GM19372 (cell line): ENCODE measurements around the gene SPATA6L.
"Not testable (repeated sequence)": the region's sequence is repeated elsewhere in the genome, so short reads cannot be mapped to it uniquely, and the experiment has no call there.

Experiments used
- ATAC-seq: cut with Tn5 transposase; IDR thresholded peaks from one replicate; pipeline ENCODE4 v1.9.1; 2021; ENCODE audit warnings: mild to moderate bottlenecking, low read depth, moderate library complexity; ENCODE audit not compliant: unreplicated experiment

The SPATA6L gene

DNA sequence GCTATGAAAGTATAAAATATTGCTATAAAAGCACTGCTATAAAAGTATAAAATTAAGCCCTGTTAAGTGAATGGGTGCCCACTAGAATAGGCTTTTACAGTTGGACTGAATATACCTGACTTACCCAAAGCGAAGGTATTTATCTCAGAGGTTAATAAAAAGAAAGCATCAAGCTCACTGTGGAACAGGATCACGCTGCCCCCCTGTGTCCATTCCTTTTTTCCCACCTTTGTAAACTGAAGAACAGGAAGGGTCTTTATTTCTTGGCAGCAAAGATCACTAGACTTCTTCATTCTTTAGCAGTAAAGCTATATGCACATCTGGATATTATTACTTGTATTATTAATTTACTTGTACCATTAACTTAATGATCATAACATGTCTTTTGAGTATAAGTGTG is 26.3 kb downstream of the SPATA6L start:
- no peak for ATAC-seq

DNA sequence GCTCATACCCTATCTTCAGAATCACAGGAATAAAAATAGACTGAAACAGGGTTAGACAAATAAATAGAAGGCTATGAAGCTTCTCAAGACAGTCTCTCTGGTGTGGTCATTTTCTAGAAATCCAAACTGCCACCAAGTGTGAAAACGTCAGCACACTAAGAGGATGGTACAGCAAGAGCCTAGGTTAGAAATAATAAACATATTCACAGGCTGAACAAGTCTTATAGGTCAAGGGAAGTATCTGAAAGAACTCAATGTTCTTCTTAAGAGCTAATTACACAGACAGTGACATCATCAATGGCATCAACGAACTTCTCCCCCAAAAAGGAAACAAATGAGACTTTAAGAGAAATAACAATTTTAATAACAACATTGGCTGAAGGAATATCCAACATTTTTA is 26.9 kb downstream of the SPATA6L start:
- ATAC-seq: no peak

DNA sequence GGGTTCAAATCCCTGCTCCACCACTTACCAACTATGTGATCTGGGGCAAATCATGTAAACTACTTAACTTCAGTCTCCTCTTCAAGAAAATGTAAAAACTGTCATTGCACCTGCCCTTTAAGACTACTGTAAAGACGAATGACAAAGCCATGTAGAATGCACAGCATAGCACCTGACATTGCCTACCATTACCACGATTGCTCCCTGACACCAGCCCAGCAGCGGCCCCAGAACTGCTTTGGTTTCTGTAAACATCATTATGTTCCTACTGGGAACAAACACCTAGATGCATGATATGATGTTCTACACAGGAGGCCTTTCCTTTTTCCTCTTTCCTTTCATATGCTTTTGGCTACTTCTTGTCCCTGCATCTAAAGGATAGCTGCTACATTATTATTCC is 27.3 kb downstream of the SPATA6L start:
- no peak for ATAC-seq

DNA sequence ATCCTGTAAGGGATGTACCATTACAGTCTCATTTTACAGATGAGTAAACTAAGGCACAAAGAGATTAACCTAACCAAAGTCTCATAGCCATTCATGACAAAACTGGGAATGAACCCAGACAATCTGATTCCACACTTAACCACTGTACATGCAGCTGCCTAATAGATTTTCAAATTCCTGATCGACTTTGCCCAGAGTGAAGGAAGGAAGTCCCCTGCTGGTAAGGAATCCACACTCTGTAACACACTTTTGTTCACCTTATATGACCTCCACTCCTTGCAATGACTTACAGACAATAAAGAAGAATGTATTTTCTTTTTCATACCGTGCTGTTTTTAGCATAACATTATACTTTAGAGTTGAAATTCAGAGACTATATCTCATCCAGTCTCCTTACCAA is 35.4 kb downstream of the SPATA6L start:
- ATAC-seq: no peak

DNA sequence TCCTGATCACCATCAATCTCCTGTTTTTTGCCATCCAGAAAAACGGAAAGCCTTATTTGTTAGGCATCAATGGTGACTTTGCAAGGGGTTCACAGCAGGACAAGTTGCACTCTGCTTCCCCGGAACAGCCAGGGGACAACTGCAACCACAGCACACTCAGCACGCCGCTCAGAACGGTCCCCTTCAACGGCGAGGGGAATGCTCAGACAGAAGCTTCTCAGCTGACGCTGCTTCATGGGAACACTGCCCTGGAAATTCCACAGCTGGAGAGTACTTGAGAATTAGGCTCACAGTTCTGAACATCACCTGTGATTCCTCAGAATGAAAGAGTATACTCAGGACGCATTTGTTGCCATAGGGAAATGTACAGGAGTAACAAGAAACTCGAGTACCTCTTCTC is 44.3 kb downstream of the SPATA6L start:
- ATAC-seq: no peak

DNA sequence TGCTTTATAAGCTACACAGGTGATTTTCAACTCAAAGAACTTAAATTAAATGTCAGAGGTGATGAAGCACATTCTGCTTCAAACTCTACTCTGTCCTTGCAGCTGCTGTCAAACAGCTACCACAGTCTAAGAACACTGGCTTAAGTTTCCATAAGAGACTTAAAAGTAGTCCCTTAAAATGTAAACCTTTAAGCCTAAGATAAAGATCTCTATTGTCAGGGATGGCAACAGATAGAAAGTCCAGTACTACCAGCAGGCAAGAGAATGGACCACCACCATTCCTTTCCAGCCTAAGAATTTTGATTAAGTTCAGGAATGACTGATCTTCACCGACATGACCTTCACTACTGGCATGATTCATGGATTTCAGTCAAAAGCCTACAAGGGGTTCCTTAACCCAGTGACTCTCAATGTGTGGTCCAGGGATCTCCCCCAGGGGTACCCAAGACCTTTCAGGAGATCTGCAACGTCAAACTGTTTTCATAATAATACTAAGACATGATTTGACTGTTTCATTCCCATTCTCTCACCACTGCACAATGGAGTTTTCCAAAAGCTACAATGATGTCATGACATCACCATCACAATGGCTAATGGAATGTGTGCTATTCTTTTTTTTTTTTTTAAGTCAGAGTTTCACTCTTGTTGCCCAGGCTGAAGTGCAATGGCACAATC is 45.3 kb downstream of the SPATA6L start:
- no peak for ATAC-seq

DNA sequence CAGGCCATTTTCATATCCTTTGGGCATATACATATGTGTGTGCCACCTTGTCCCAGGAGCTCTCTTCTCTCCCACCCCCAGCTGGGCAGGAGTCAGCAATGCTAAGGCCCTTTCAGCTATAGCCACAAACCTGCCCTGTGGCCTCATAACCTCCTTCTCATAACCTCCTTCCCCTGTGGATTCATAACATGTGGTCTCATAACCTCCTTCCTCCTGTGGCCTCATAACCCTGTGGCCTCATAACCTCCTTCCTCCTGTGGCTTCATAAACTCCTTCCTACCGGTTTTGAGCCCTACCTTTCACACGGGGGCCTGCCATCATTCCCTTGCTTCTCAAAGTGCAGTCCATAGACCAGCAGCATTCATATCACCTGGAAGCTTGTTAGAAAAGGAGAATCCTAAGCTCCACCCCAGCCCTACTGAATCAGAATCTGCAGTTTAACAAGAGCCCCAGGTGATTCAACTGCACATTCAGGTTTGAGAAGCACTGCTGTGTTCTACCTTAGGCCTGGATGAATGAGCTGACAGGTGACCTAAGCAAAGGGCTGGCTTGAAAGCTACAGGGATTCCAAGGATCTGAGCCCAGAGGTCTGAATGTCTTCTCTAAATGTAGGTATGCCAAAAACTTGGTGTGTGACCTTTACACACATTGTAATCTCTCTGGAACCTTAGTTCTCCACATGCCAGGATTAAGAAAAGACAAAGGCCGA is 46.1 kb downstream of the SPATA6L start:
- ATAC-seq: no peak

DNA sequence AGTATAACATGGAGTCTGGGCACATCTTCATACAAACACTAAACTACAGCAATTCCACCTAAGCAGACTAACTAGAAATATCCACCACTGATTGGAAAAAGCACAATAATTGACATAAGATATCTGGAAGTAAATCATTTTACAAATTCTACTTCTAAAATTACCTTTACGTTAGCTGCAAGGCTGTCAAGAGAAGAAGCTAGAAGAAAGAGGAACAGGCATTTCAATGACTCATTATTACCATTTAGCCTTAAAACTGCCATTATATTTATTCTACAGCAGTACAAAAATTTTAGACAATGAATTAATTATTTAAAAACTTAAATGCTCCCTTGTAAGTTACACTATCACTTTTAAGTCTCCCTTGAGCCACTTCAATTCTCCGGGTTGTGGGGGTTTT is 47.6 kb downstream of the SPATA6L start:
- no peak for ATAC-seq

DNA sequence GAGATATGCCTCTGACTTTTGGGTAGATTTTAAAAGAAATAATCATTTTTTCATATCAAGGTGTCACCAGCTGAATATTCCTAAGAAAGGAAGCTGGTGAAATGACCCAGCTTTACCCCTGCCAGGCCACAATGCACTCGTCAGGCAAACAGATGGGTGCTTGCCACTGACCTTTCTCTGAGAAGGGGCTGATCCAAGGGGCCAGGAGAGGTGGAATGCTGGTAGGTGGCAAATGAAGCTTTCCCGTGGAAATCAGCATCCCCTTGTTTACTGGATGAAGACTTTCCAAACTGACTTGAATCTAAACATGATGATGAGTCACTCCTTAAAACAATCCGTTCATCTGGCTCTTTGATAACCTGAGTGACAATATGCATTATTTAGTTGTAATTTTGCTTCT is 48.5 kb downstream of the SPATA6L start:
- ATAC-seq: no peak

DNA sequence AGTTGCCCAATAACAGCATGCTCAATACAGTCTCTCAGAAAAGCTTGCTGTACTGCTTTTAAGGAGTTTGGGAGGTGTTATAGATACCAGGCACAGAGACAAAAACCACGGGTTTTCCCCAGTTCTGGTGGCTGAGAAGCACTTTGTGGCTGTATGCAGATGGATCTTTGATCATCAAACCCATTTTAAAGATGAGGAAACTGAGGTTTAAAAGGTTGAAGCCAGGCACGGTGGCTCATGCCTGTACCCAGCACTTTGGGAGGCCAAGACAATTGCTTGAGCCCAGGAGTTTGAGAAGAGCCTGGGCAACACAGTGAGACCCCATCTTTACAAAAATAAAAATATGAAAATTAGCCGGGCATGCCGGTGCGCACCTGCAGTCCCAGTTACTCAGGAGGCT is 50.5 kb downstream of the SPATA6L start:
- ATAC-seq: no peak

DNA sequence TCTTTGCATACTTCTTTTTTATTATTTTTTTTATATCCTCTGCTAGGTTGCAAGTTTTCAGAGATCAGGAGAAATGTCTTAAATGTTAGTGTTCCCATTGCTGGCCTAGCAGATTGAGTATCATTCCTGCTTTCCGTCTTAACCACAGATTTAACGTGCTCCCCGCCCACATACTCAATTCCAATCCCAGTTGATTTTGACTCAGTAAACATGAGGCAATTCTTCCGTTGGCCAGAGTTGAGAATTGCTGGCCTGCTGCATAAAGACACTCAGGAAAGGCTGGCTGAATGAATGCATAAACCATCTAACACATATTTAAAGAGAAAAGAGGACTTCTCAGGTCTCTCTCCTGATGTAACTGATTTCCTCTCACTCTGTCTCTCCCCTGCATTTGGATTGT is 51.0 kb downstream of the SPATA6L start:
- no peak for ATAC-seq

DNA sequence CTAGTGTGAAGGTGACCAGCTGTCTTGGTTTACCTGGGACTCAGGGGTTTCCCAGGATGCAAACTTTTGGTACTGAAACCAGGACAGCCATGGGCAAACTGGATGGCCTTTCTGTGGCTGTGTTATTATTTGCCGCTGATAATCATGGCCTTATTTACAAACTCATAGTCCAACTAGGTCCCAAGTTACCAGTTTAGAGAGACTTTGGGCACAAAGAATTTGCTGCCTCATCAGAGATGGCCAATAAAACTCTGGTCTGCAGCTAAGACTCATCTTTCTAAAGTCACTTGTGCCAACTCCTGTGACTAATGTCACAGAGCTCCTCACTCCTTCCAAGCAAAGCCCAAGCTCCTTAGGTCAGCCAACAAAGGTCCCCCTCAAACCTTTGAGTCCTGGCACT is 51.7 kb downstream of the SPATA6L start:
- no peak for ATAC-seq

DNA sequence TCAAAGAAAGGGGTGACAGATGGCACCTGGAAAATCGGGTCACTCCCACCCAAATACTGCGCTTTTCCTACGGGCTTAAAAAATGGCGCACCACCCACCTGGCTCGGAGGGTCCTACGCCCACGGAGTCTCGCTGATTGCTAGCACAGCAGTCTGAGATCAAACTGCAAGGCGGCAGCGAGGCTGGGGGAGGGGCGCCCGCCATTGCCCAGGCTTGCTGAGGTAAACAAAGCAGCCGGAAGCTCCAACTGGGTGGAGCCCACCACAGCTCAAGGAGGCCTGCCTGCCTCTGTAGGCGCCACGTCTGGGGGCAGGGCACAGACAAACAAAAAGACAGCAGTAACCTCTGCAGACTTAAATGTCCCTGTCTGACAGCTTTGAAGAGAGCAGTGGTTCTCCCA is 60.2 kb downstream of the SPATA6L start:
- not testable (repeated sequence) for ATAC-seq

DNA sequence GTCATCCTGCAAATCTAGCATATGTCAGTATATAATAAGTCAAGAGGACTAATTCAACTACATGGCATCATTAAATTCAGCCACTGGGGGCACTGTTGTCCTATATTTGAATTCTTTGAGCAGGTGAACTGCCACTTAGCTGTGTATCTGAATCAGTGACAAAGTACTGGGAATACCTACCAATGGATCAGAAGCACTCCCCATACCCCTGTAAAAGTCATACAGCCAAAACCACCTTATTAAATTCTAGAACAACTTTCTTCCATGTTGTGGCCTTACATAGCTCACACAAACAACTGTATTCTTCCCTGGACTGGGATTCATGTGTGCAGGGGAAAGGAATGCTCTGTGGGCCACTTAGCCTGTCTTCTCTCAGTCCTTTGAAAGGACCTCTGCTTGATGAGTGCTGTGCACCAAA is 61.6 kb downstream of the SPATA6L start:
- ATAC-seq: peak; percentile 89

DNA sequence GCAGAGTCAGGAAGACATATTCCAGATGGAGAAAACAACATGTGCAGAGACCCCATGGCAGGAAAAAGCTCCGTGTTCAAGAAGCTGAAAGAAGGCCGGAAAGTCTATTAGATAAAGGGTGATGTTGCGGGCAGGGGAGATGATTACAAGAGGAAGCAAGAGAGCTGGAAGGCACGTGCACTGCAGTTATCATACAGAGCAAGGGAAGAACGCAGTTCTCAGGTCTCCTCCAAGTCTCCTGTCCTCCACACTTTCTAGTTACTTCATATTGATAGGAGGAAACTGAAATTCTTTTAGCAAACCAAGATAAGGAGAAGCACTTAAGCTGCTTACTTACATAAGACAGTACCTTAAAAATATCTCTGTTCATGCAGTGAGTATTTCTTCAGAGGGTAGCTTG is 62.5 kb downstream of the SPATA6L start:
- no peak for ATAC-seq

DNA sequence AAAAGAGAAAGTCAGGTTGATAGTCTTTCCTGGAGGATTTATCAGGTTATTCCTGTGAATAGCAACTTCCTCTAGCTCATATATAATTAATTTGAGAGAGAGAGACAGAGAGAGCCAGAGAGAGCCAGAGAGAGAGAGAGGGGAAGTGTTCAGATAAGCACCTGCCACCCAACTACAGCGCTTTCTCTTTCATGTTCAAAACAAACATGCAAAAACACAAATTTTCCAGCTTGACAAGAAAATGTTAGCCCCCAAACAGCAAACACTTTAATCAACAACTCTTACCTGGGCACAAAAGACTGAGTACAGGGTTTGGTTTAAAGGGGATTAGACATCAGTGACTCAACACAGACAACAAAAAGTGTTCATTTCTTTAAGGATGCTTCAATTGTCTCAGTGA is 65.9 kb downstream of the SPATA6L start:
- ATAC-seq: no peak

DNA sequence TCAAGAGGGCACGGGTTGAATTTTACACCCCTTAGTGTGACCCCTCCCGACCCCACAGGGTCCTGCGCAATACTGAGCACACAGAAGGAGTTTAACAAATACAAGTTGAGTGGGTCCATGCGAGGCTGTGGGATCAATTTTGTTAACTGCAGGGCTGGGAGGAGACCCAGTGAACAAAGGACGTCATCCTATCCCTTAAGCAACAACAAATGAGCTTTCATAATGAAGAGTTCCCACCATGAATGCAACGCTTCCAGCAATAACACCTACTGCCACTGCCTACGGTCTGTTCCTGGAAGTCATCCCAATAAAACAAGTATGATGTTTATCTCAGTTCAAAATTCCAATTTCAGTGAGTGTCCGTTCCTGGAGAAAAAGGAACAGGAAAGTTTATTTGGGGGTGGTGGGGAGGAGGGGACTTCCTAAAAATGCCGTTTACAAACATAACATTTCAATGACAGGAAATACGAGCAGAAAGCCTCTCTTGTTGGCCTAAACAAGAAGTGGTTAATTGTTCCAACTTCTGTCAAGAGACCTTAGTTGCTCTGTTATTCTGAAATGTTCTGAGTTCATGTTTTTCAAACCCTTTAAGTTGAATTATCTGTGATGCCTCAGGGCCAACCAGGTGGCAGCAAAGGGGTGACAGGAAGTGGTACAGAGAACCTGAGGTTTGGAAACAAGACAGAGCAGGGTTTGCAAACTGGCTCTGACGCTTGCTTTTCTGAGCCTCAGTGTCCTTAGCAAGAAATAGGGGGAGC is 69.9 kb downstream of the SPATA6L start:
- no peak for ATAC-seq

DNA sequence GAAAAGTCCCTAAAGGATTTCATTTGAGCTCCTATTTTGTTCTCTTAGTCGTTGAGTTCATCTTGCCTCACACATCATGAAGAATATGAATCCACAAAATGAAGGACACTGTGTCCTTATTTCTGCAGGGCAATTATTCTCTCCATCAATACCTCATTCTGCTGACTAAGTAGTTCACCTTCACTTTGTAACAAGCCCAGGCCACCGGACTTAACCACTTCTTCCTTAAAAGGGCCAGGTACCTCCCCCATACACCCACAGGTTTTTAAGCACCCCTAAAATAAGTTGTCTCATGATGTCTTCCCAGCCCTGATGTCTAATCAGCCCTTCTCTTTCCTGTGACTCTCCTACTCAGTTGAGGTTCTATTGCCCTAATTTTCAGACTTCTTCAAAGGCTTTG is 71.3 kb downstream of the SPATA6L start:
- no peak for ATAC-seq

DNA sequence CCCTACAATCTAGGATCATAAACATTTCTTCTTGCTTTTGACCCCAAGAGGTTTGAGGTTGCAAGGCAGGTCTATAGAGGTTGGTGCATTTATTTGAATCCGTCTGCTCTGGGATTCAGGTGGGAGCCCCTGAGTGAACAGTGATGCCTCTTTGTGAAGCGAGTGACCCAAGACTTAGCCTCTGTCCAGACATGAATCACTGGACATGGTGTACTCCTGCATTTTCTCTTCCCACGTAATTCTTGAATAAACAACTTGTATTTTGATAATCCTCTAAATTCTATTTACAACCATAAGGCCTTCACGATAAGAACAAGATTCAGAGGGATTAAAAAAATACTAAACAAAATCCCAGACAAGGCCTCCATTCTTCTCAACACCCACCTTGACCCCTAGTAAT is 71.7 kb downstream of the SPATA6L start:
- no peak for ATAC-seq

DNA sequence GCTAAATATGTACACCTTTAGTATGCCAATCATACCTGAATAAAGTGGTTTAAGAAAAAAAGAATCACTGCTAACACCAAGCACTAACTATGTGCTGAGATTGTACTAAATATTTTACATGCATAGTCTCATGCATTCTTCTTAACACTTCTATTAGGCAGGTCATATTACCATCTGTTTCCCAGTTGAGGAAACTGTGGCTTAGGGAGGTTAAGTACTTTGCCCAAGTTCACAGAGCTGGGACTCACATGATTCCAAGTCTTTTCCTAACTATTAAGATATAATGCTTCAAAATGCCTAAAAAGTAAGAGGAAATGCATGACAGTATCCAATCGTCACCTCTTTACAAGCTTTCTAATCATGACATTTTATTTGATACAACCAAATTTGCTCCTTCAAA is 73.4 kb downstream of the SPATA6L start:
- no peak for ATAC-seq

DNA sequence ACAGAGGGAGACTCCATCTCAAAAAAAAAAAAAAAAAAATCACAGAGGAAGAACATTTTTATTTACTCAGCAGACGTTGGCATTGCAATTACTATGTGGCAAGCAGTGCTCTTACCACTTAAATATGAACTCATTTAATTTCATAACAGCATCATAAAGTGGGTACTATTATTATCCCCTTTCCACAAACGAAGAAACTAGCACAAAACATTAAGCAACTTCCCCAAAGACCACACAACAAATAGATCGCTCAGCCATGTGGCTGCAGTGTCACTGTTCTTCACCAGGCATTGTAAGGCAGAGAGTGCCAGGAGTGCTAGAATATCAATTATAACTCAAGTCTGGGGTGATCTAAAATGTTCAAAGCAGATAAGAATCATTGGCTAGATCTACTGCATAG is 74.0 kb downstream of the SPATA6L start:
- no peak for ATAC-seq

DNA sequence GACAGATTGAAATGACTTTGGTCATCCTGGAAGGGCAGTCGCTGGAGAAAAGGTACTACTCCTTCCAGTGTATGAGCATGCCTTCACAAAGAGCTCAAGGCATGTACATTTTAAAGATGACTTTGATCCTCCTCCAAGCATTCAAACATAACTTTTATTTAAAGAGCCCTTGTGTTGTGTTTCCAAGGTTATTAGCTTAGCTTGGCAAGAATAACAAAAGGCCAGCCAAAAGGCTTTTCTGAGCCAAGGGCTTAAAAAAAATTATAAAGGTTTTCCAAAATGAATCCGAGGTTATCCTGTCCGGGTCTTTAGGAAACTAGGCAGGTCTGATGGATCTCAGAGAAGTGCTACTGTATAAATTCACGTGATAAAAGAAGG is 75.2 kb downstream of the SPATA6L start:
- no peak for ATAC-seq
